Stimulated activated CD8-positive, alpha-beta memory T cell treated with anti-CD3 and anti-CD28 coated beads, Interleukin-4, amount 100 ng/mL, for 48 hours (primary cell): Measurements from ENCODE around the gene LSAMP.

ENCODE experiments used
- DNase-seq: peaks from one replicate; pipeline ENCODE4 v3.0.0-alpha.2; 2020

LSAMP gene

GRCh38 chr3:116154389-116154788 lies 290.9 kb downstream of the LSAMP start:
- DNase-seq, result no peak

- no peak for DNase-seq
These were observed 292.1 kb downstream of the LSAMP start for GRCh38 chr3:116153174-116153573.

GRCh38 chr3:116150655-116151167 lies 294.6 kb downstream of the LSAMP start:
- no peak for DNase-seq

GRCh38 chr3:116148881-116149851 lies 296.1 kb downstream of the LSAMP start:
- DNase-seq, result no peak

- no peak for DNase-seq
These were observed 299.7 kb downstream of the LSAMP start for GRCh38 chr3:116145613-116146012.

- DNase-seq, result no peak
These were observed 303.6 kb downstream of the LSAMP start for GRCh38 chr3:116141724-116142123.

GRCh38 chr3:116140100-116140689 lies 305.1 kb downstream of the LSAMP start:
- no peak for DNase-seq

- DNase-seq, result no peak
These were observed 305.6 kb downstream of the LSAMP start for GRCh38 chr3:116139641-116140040.

GRCh38 chr3:116135457-116136085 lies 309.7 kb downstream of the LSAMP start:
- no peak for DNase-seq

GRCh38 chr3:116129187-116129946 lies 315.9 kb downstream of the LSAMP start:
- no peak for DNase-seq

- DNase-seq, result no peak
These were observed 317.8 kb downstream of the LSAMP start for GRCh38 chr3:116127464-116127863.

- no peak for DNase-seq
These were observed 321.1 kb downstream of the LSAMP start for GRCh38 chr3:116124166-116124565.

- no peak for DNase-seq
These were observed 326.7 kb downstream of the LSAMP start for GRCh38 chr3:116118475-116119169.

- DNase-seq, result no peak
These were observed 330.7 kb downstream of the LSAMP start for GRCh38 chr3:116114586-116114985.

GRCh38 chr3:116112696-116113095 lies 332.6 kb downstream of the LSAMP start:
- no peak for DNase-seq

- no peak for DNase-seq
These were observed 333.5 kb downstream of the LSAMP start for GRCh38 chr3:116111765-116112164.

- no peak for DNase-seq
These were observed 341.3 kb downstream of the LSAMP start for GRCh38 chr3:116103868-116104530.

- no peak for DNase-seq
These were observed 343.2 kb downstream of the LSAMP start for GRCh38 chr3:116102037-116102436.

GRCh38 chr3:116097226-116097625 lies 348.1 kb downstream of the LSAMP start:
- no peak for DNase-seq

- no peak for DNase-seq
These were observed 348.7 kb downstream of the LSAMP start for GRCh38 chr3:116096631-116097030.

GRCh38 chr3:116093374-116093773 lies 351.9 kb downstream of the LSAMP start:
- DNase-seq, result no peak

GRCh38 chr3:116087426-116087825 lies 357.9 kb downstream of the LSAMP start:
- DNase-seq, result no peak
